Left ventricle myocardium inferior (tissue), 1 donor: ENCODE measurements around the gene UBE2E2. TPM values are rescaled to one million over a fixed set of nuclear protein-coding genes. Genes with fewer than 3 reads are reported as not detected.

ENCODE experiments used
- DNase-seq: peaks from one replicate; pipeline ENCODE4 v3.0.0-alpha.2; 2020
- H3K27ac ChIP-seq: fragments of 200-600 bp; replicated peaks from 2 replicates; pipeline ENCODE4 v1.8.0; 2021
- H3K27me3 ChIP-seq: fragments of 200-600 bp; 2 replicates; pipeline ENCODE4 v1.8.0; 2021; ENCODE audit warnings: low read depth
- H3K36me3 ChIP-seq: fragments of 200-600 bp; 2 replicates; pipeline ENCODE4 v1.8.0; 2021
- H3K4me1 ChIP-seq: fragments of 200-600 bp; 2 replicates; pipeline ENCODE4 v1.8.0; 2021
- H3K4me3 ChIP-seq: fragments of 200-600 bp; 2 replicates; pipeline ENCODE4 v1.8.0; 2021; ENCODE audit warnings: mild to moderate bottlenecking, moderate library complexity
- H3K9me3 ChIP-seq: fragments of 200-600 bp; replicated peaks from 2 replicates; pipeline ENCODE4 v1.8.0; 2021
- CTCF ChIP-seq: fragments of 200-600 bp; IDR thresholded peaks from 2 replicates; pipeline ENCODE4 v1.8.0; 2021; ENCODE audit warnings: antibody characterized with exemption, mild to moderate bottlenecking, borderline replicate concordance
- intact Hi-C: fragments of 100-400 bp; cut with micrococcal nuclease; formaldehyde crosslinking; loops from one replicate; pipeline ENCODE4 v1.11.0; 2022
- total RNA-seq: library from RNA; stranded (reverse); fragmentation: NEBNext Ultra II Directional; extraction: Animal tissue kit (Norgen Biotek cat#: 25700); gene quantifications from one replicate; pipeline ENCODE4 v1.2.1, GENCODE V29; 2021
- donor health status: DM: no; HTN: yes; CAD: no; lungs with severe emphysema.

The UBE2E2 gene
- total RNA-seq, 1 donor from 2014 or later = 47.2 TPM

GRCh38 chr3:23575697-23576096 lies 372.6 kb downstream of the UBE2E2 start:
- H3K36me3 ChIP-seq = no peaks in the 10 kb centered on the region
- intact Hi-C loops = no loop called here
- H3K4me3 ChIP-seq = no peak overlapping the region
- TF ChIP-seq CTCF = no peak
- H3K27ac ChIP-seq = no peak overlapping the region
- H3K9me3 ChIP-seq = peaks cover 9% of the 10 kb centered on the region
- no peaks in the 10 kb centered on the region for H3K4me1 ChIP-seq
- no peak for DNase-seq
- no peaks in the 10 kb centered on the region for H3K27me3 ChIP-seq

GRCh38 chr3:23576379-23576959 lies 373.3 kb downstream of the UBE2E2 start:
- TF ChIP-seq CTCF = no peak
- peaks cover 9% of the 10 kb centered on the region for H3K9me3 ChIP-seq
- no peaks in the 10 kb centered on the region for H3K4me1 ChIP-seq
- H3K27ac ChIP-seq = no peak overlapping the region
- H3K4me3 ChIP-seq = no peak overlapping the region
- H3K36me3 ChIP-seq = no peaks in the 10 kb centered on the region
- H3K27me3 ChIP-seq = no peaks in the 10 kb centered on the region
- no peak for DNase-seq
- intact Hi-C loops = no loop called here

- intact Hi-C loops = no loop called here
- peaks cover 23% of the 10 kb centered on the region for H3K9me3 ChIP-seq
- TF ChIP-seq CTCF = no peak
- DNase-seq = no peak
- H3K4me3 ChIP-seq = no peak overlapping the region
- no peaks in the 10 kb centered on the region for H3K27me3 ChIP-seq
- H3K27ac ChIP-seq = no peak overlapping the region
- no peaks in the 10 kb centered on the region for H3K36me3 ChIP-seq
- H3K4me1 ChIP-seq = no peaks in the 10 kb centered on the region
Observed at GRCh38 chr3:23580096-23580713, 377.1 kb downstream of the UBE2E2 start.

DNA sequence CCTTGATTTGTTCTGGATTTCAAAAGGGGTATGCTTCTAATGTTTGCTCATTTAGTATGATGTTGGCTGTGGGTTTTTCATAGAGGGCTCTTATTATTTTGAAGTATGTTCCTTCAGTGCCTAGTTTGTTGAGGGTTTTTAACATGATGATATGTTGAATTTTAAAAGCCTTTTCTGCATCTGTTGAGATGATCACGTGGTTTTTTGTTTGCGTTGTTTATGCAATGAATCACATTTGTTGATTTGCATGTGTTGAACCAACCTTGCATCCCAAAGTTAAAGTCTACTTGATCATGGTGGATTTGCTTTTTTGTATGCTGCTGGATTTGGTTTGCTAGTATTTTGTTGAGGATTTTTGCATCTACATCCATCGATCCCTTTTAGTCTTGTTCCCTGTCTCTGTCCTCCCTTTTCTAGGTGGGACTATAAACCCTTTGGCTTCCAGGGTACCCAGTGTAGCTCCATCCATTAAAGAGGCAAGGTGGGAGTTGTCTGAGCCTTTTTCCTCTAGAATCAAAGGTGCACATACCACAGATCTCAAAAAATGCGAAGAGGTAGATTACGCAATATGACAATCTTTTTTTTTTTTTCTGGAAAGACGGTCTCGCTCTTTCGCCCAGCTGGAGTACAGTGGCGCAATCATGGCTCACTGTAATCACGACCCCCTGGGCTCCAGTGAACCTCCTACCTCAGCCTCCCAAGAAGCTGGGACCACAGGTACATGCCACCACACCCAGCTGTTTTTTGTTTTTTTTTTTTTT lies 381.0 kb downstream of the UBE2E2 start:
- TF ChIP-seq CTCF = no peak
- Histone ChIP-seq H3K27ac (no peak overlapping the region), H3K27me3 (no peaks in the 10 kb centered on the region), H3K4me1 (no peaks in the 10 kb centered on the region), H3K36me3 (no peaks in the 10 kb centered on the region), H3K9me3 (peaks cover 14% of the 10 kb centered on the region), H3K4me3 (no peak overlapping the region)
- intact Hi-C loops = no loop called here
- no peak for DNase-seq

- no peak overlapping the region for H3K27ac ChIP-seq
- H3K27me3 ChIP-seq = no peaks in the 10 kb centered on the region
- H3K4me3 ChIP-seq = no peak overlapping the region
- peaks cover 19% of the 10 kb centered on the region for H3K4me1 ChIP-seq
- DNase-seq = no peak
- TF ChIP-seq CTCF = no peak
- H3K36me3 ChIP-seq = no peaks in the 10 kb centered on the region
- peaks cover 14% of the 10 kb centered on the region for H3K9me3 ChIP-seq
- intact Hi-C loops = no loop called here
Observed at GRCh38 chr3:23587513-23587912, 384.4 kb downstream of the UBE2E2 start.
